ENCODE results near the gene RRAGB.

The RRAGB gene

DNA sequence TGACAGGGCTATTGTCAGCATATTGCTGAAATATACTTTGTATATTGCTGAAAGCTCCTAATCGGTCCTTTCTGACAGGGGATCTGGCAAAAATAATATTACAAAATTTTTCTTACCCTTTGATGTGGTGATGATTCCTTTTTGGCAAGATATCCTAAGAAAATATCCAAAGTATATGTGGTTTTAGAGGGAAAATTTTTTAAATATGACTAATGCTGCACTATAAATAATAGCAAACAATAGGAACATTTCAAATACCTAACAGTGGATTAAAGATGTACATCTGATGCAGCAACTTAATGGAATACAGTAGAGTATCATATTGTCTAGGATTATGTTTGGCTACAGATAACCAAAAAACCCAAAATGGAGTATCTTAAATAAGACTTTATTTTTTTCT, 49.6 kb downstream of the RRAGB start:
- peak; percentile 27 for DNase-seq (ENCODE audit: low read depth)

DNA sequence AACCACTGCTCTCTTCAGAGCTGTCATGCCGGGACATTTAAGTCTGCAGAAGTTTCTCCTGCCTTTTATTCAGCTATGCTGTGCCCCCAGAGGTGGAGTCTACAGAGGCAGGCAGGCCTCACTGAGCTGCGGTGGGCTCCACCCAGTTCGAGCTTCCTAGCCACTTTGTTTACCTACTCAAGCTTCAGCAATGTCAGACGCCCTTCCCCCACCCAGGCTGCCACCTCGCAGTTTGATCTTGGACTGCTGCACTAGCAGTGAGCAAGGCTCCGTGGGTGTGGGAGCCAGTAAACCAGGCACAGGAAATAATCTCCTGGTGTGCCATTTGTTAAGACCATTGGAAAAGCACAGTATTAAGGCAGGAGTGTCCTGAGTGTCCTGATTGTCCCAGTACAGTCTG, 56.9 kb downstream of the RRAGB start:
- DNase-seq (ENCODE audit: low read depth), result peak; percentile 4

DNA sequence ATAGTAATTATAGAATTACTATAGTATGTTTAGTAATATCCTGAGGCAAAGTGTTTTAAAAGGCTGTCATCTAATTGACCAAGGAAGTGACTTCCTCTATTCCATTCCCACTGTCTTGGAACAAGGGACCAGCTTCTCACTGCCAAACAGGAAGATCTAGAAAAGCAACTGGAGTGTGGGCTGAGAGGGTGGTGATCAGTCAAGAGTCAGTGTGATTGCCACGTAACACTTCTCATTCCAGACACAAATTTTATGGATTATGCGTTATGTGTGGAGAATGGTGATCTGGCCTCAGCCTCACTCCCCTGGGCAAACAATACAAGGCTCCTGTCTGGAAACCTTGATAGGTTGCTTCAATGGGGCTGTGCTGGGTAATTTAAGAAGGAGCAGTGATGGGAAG, 60.0 kb downstream of the RRAGB start:
- peak; percentile 13 for DNase-seq (ENCODE audit: low read depth)

DNA sequence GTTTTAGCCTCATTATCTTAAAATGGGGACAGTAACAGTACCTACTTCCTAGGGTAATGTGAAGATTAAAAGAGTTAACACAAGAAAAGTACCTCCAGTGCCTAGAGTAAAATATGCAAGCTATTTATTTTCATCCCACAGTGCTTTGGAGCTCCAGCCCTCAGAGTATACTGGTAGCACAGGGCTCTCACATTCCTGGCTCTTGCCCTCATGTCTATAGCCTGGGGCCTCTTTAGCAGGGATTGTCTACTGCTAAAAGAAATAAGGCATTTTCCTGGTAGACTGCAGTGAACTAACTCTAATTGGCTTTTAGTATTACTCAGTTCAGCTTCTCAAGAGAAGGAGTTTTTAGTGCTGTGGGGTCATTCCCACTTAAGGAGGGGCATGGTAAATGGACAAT, 60.8 kb downstream of the RRAGB start:
- DNase-seq (ENCODE audit: low read depth), result peak; percentile 79

DNA sequence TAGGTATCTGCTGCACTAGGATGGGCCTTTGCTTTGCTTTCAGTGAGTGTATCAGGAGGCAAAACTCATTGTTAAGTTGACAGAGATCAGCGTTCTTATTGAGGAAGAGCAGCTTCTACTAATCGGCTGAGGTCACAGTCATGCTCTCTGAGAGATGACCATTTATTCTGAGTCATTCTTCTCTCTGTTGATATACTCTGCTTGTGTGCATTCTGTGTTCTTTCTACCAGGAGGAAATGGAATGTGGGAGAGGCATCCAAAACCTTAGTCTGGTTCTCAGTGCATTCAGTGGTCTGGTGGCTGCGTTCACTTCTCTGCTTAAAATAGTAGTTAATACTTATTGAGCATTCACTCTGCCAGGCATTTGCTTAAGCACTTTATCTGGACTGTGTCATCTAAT, 66.2 kb downstream of the RRAGB start:
- DNase-seq (ENCODE audit: low read depth), result peak; percentile 43

DNA sequence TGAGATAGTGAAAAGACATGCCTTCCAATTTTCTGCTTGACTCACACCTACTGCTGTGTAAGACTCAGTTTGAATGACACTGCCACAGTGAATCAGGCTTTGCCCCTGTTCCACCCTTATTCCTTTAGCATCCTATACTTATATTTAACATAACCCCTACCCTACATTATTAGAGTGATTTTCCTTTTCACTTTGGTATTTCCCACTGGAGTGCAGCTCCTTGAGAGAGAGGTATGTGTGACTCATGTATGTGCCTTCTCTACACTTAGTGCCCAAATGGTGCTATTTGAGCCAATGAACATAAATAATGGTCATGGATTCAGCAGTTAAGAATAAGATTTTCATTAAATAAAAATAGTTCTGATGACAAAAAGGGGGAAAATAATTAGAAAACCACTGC, 69.5 kb downstream of the RRAGB start:
- peak; percentile 30 for DNase-seq (ENCODE audit: low read depth)

DNA sequence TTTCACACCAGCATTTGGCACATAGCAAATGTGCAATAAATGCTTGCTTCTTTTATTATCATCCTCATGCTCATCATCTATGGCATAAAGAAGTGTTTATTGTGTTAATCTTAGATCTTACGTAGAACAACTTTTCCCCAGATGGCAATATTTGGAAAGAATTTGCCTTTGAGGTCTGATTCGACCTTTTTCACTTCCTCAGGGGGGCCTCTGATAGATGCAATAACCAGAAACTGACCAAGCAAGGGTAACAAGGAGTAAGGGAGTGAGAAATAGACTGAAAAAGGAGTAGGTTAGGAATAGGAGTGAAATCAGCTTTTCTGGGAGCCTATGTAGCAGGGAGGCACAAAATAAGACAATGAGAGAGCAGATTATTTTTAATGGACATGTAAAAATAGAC, 70.2 kb downstream of the RRAGB start:
- no peak for DNase-seq (ENCODE audit: low read depth)

DNA sequence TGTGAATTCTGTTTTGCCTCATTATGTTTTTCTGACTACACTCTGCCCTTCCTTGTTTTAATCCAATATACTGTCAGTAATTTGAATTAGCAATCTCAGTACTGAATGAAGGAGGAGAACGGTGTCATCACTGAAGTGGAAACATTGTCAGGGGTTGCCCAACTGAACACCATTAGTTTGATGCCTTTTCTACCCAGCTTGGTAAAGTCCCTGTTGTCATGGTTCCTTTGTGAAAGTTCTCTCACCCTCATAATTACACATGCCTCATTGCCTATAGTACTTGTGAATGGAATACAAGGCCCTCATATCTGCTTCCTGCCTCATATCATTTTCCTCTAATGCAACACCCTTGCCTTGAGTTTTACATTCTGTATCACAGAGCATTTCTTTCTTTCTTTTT, 76.9 kb downstream of the RRAGB start:
- no peak for DNase-seq (ENCODE audit: low read depth)

DNA sequence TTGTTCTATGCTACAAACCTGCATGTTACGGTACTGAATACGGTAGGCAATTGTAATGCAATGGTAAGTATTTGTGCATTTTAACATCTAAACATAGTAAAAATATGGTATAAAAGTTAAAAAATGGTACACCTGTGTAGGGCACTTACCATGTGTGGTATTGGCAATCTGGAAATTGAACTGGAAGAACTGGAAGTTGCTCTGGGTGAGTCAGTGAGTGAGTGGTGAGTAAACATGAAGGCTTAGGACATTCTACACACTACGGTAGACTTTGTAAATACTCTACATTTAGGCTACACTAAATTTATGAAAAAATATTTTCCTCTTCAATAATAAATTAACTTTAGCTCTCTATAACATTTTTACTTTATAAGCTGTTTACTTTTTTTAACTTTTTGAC, 78.9 kb downstream of the RRAGB start:
- DNase-seq (ENCODE audit: low read depth), result no peak

DNA sequence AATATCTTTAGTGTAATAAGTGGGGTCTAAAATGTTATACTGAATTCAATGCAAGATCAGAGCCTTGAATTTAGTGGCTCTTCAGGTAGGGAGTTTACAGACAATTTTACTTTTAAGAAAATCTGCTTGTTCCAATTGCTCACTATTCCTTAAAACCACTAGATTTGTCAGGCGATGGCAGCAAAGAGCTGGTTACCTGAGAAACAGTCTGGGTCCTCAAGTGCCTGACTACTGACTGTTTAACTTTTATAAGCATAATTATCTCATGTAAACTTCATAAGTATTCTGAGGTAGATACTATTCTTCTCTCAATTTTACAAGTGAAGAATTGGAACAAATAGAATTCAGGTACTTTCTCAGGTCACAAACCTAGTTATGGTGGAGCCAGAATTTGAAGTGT, 84.3 kb downstream of the RRAGB start:
- no peak for DNase-seq (ENCODE audit: low read depth)

Measured in EH (cell line).